Kasumi-1 (cell line): ENCODE results near the gene SLC22A3.
"Not testable (repeated sequence)": the region's sequence is repeated elsewhere in the genome, so short reads cannot be mapped to it uniquely, and the experiment has no call there.

ENCODE experiments used
- DNase-seq, 2 experiments: peaks; one replicate each; lab custom pipeline; 2025; lab: John Stamatoyannopoulos, UW

Gene SLC22A3

DNA sequence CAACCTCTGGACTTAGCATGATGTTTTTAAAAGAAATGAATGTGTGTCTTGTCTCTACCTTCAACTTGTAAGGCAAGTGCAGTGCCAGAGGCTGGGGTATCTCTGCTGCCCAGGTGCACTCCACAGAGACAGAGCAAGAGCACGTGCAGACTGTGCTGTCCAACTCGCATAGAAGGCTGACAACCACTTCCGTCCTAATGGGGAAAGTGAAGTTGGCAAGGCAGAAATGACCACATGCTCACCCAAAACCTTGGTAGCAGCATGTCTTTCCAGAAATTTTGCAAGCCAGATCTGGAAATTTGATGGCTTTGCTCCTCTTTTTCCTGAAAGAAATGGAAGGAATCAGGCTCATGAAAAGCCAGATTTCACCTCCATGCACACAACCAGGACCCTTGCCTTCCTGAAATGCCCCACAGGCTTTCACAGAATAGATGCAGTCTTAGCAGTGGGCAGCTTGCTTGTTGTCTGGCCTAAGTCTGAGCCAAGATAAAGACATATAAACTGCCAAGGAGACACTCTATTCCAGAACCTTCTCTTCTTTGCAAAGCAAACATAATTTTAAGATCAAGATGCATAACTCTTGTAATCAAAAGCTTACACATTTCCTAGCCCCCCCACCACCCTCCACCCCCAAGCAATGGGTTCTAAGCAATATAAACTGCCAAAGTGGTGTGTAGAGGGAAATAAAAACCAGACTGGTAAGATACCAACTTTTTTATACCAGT is 26.8 kb downstream of the SLC22A3 start:
- no peak for DNase-seq

DNA sequence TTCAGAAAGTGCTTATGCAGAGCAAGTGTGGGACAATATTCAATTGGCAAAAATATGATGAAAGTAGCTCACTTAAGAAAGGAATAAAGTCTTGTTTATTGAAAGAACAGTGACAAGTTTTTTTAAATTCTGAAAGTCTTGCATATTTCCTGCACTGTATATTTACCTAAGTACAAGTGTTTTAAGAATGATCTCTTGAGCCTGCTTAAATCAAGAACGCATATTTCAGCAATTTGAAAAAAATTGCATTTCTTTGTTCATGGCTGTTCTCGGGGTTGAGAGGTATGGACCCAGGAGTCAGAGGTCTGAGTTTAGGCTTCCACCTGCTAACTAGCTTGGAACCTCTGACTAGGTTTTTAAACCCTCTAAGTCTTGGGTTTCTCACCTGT is 27.4 kb downstream of the SLC22A3 start:
- DNase-seq: no peak

DNA sequence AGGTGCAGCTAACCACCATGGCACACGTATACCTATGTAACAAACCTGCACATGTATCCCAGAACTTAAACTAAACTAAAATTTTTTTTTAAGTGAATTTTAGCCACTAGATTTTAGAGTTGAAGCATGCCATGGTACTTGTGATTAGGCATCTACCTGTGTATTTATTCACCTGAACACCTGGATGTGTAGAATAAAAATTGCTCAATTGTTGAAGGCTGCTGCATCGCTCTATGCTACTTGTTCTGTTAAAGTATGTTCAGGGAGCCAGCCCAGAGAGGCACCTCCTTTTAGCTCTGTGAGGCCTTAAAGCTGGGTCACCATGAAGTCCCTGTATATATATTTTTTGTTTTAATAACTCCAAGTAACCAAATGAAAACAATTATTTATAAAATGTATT is 28.3 kb downstream of the SLC22A3 start:
- DNase-seq: no peak

DNA sequence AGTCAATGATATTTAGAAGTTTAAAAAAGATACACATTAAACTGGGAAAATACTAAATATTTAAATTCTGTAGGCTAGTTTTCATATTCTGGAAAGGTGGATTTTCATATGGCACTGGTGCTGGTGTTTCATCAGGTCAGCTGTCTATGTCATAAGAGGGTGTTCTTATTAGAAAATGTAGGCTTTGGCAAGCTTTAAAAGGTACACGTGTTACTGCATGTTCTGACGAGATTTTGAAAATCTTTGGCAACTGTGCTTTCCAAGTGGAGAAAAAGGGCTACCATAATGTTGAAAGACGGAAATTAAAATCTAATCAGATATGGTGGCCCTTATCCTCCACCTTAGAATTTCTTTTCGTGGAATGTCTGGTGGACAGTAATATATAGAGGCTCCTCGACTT is 30.0 kb downstream of the SLC22A3 start:
- no peak for DNase-seq

DNA sequence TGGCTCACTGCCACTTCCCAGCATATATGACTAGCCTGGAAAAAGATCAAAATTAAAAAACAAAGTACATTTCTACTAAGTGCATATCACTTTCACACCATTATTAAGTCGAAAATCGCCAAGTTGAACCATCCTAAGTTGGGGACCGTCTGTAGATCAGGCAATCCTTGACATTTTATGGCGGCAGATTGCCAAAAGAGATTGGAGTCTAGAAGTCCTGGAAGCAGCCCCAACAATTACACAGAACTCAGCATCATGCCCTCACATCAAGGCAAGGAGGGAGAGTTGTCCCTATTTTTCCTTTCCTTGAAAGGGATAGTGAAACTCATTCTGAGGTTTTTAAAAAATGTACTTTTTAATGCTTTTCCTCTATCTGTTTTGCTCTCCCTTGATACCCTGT is 30.7 kb downstream of the SLC22A3 start:
- no peak for DNase-seq

DNA sequence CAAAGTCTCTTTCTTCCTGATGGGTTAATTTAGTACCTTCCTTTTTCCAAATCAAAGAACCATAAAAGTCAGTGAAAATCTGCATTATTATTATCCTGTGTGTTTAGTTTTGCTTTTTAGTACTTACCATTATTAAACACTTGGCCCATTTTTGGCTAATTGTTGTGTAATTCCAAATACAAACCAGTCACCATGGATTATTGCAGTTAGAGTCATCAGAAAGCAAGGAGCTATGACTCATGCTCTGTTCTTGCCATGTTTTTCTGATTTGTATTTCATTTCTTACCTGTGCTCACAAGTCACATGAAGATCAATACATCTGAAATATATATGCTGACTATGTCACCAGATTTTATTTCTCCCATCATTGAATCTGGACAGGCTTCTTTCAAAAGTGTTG is 31.3 kb downstream of the SLC22A3 start:
- DNase-seq: no peak

DNA sequence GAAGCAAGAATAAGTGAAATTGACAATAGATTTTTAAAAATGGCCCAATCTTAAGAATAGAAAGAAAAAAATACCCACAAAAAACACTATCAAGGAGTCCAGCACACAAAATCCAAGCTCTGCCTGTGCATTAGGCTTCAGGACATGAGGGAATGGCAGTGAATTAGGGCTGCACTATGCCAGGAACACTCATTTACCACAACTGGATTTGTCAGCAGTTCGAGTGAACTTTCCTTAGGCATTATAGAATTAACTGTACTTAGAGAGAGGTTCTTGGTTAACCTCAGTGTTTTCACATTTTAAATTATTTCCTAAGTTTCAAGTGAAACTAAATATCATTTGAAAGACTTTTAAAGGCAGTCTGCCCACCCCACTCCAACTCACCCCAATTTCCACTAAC is 34.8 kb downstream of the SLC22A3 start:
- DNase-seq: no peak

DNA sequence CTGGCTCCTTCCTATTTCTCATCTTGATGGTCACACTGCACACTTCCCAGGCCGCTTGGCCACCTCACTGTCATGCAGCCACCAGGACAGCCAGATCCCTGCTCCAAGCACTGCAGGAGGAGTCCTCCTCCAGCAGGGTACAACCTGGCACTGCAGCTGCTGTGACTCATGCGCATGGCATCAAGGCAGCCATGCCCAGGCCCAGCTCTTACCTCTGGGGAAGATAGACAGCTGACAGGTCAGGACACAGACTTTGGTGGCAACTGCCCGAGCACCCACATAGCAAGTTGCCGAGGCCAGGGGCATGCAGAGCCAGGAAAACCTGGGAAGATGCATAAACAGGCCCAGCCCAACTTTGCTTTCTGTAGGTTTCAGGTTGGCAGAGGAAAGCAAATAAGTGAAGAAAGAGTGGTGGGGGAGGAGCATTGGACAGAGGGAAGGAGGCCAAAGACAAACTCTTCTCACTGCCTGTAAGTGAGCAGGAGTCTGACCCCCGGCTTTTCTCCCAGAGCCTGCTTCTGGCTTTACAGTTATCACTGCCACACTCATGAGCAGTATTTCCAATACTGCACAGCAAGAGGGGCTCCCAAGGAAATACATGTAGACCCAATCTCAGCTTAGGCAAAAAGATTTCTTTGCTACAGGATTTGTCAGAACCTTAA is 38.8 kb downstream of the SLC22A3 start:
- no peak for DNase-seq

DNA sequence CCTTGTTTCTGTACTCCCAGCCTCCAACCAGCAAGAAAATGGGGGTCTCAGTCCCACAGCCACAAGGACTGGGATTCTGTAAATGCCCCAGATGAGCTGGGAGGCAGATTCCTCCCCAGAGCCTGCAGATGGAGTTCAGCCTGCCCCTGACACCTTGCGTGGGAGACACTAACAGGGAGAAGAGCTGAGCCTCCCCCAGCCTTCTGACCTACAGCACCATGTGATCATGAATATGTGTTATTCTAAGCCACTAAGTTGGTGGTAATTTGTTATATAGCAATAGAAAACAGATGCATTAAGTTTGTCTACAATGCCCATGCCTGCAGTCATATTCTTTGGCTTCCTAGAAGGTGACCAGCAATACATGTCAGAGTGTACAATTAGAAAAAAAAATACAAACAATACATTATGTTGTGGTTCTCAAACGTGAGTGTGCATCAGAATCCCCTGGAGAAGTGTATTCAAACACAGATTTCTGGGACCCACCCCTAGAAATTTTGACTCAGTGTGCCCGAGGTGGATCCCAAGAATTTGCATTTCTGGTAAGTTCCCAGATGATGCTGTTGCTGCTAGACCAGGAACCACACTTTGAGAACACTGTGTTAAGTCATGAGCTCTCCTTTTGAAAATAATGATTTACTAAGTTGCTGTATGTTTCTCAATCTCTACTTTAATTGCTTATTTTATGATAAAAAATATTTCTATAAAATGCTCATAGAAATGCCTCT is 39.9 kb downstream of the SLC22A3 start:
- no peak for DNase-seq

DNA sequence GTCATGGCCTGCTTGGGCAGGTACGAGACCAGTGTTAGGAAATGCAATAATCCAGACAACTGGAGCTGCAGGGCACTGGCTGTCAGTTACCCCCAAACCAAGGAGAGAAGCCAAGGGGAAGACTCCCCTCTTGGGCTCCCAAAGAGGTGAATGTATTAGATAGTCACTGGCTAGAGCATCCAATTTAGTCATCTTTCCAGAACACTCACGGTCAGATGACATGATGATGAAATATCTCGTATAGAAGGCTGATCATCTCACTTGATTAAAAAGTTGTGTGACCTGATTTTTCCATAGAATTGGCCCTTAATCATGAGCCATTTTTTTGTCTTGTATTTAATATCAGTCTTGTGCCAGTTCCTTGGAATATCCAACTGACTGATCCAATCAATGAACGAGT is 40.7 kb downstream of the SLC22A3 start:
- no peak for DNase-seq

DNA sequence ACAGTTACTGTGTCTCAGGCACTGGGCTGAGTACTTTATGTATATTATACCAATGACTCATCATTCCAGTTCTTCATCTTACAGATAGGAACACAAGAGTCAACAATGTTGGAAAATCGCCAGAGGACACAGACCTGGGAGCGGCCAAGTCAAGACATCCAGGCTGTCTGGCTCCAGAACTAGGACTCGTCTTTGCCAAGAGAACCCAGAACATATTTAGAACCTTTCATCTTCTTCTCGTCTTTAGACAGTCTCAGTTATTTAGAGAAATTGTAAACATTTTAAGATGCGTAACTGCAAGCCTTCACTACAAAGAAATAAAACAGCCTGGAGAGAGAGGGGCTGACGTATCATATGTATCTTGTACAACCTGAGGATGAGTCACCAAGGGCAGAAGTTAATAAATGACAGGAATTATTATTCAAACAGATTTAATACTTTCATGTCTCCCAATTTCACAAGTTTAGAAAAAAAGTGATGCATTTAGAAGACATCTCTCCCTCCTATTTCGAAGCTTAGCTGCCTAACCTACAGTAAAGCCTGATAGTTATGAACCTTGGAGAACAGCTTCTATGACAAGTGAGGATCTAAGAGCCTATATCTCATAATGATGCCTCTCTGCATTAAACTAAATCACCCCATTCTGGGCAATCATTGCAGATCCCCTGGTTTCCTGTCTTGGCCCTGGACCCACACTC is 43.4 kb downstream of the SLC22A3 start:
- DNase-seq: no peak

DNA sequence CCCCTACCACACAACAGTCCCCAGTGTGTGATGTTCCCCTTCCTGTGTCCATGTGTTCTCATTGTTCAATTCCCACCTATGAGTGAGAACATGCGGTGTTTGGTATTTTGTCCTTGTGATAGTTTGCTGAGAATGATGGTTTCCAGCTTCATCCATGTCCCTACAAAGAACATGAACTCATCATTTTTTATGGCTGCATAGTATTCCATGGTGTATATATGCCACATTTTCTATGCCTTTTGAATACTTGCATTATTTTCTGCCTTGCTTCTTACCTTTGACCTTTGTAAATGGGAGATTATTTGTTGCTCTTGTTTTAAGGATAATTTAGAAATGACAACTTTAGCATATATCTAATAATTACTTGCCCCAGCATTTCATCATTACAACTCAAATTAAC is 45.3 kb downstream of the SLC22A3 start:
- not testable (repeated sequence) for DNase-seq

DNA sequence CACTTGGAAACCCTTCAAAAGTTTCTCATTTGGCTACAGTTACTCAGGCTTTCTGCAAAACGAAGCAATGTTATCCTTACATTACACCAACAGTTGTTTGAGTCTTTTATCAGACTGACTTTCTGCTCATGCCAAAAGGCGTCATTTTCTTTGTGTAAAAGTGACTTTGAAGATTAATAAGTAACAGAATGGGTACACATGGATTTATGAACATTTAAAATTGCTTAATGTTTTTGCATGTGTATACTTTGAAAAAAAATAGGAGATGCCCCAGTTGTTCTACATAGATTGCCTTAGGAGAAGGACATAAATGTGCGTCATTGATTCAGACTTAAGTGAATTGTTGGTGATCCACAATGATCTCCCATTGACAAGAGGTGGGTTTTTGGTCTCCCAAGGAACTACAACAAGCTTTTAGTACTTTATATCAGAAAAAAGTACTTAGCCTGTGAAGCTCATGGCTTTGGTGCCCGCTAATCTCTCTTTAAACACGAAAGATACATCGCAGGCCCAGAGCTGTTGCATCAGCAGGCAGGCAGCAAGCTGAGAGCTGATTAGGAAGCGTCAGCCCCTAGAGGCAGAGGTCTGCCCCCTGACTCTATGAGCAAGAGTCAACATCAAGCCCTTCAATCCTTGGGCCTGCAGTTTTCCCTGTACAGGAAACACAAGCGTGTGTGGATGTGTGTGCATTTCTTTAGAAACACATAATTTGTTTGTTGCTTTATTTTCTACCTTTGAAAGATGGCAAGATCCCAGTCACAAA is 45.9 kb downstream of the SLC22A3 start:
- no peak for DNase-seq

DNA sequence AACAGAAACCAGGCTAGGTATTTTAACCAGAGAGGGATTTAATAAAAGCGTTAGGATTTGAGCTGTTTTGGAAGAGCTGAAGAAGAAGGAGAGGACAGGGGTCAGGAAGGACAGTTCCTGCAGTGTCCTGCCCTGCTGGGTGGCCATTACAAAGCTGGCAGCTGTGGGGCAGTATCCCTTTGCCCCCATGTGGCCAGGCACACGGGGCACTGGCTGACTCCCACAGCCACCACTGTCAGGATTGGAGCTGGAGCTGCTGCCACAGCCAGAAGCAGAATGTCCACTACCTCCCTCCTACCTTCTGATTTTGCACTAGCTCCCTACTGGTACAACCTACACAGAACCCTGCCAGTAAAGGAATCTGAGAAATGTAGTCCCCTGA is 46.5 kb downstream of the SLC22A3 start:
- DNase-seq: no peak

DNA sequence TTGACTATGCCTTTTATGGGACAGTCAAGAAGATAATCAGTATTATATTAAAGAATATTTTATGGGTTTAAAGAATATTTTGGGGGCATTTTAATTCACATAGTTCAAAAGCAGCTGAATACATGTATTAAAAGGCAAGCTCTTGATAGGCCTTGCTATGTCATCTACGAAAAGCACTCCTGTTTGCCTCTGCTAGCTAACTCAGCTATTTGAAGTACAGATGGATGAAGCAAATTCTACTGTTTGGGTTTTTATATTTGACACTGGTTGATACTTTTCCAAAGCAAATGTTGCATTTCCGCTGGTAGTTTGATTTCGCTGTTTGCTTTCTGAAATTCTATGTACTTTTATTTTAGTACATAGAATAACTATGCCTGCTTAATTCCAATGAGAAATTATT is 47.0 kb downstream of the SLC22A3 start:
- DNase-seq: no peak

DNA sequence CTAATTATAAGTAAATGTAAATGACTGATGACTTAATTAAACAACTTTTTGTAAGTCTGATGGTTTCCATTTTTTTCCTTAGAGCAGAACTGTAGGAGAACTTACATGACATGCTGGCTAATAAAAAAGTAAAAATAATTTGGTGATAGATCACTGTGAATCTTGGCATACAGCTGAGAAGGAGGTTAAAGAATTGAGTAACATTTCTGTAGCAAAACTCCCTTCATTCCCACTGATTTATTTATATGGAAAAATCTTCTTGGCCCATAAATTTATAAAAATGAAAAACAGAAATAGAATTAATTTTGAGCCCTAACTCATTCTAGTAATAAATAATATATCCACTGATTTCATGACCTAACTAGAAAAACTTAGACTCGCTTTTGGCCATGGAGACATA is 48.1 kb downstream of the SLC22A3 start:
- no peak for DNase-seq

DNA sequence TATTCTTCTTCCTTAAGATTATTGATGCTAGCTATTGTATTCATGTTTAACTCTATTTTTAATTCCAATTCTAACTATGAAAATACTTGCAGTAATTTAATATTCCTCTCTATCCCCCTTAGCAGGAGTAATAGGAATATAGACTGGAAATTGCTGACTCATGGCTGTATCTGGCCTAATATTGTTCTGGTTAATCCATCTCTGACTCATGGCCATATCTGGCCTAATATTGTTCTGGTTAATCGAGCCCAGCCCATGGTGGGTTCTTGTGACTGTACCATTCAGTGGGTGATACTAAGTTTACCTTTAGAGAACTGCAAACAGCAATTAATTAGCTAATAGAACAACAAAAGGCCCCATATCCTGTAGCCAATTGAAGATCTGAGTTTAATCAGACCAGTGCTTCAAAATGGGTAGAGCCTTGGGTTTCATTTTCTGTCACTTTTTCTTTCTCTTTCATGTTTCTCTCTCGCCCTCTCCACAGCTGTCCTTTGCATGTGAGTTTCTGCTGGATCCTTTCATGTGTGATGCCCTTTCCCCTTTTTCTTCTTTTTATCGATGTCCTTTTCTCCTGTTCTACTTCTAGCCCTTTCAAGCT is 50.6 kb downstream of the SLC22A3 start:
- no peak for DNase-seq

DNA sequence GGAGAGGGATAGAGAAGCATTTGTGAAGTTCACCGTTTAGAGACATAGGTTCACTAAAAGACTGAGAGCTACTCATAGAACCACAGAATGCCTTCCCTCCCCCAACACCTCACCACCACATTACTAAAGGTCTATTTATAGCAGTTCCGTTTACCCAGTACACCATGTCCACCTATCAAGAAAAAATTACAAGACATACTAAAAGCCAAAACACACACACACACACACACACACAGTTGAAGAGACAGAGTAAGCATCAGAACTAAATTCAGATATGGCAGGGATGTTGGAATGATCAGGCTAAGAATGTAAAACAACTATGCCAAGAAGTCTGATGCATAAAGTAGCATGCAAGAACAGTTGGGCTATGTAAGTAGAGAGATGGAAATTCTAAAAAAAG is 52.3 kb downstream of the SLC22A3 start:
- DNase-seq: no peak

DNA sequence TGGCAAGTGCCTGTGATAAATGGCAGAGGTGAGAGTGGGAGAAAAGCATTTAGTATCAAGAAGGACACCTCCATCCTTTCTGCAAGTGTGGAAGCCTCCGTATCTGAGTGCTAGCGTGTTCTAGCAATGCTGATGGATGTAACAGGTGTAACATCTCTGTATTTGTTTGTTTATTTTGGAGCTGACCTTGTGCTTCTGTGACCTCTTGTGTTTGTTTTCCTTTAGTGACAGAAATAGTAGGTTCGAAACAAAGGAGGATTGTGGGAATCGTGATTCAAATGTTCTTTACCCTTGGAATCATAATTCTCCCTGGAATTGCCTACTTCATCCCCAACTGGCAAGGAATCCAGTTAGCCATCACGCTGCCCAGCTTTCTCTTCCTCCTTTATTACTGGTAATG is 60.4 kb downstream of the SLC22A3 start:
- DNase-seq: no peak

DNA sequence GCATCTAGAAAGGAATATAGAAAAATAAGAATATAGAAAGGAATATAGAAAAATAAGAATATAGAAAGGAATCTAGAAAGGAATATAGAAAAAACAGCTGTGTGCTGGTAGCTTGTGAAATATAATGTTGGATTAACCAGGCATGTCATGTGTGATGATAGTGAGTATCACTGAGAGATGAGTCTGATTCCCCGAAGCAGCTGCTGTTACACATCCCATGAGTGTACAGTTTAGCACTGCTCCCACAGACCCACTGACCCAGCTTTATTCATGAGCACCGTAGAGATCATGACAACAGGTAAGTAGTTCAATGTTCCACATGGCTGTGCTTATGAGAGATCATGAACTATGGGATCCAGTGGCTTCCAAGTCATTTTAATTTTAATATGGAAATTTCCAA is 64.8 kb downstream of the SLC22A3 start:
- DNase-seq: no peak

DNA sequence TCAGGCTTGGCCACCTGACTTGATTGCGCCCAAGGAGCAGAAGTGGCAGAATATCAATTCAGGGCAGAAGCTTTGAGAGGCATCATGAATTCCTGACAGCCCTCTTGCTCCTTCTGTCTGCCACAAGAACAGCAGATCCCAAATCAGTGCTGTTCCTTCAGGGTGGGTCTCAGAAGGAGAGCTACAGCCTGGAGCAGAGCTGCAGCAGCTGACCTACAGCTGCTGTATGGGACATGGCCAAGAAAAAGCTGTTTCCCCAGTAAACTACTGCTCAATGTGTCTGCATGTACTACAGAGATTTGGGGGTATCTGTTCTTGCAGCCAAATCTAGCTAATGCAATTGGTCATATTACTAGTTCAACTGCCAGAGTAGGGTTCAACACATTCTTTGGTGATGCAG is 69.0 kb downstream of the SLC22A3 start:
- no peak for DNase-seq

DNA sequence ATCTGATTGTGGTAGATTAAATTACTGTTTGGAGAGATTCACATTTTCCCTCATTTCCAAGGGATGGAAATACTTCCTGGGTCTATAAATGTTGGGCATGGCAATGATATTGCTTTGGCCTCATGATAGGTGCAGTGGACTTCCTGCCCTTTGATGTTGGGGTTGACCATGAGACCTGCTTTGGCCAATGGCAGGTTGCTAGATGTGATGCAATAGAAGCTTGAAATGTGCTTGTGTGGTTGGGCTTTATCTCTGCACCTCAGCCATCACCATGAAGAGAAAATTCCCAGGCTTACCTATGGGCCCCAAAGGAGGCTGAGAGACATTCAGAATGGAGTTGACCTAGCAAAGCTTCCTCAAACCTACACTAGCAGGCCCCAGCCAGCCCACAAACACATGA is 69.4 kb downstream of the SLC22A3 start:
- DNase-seq: no peak
